HepG2 (cell line): Measurements from ENCODE around the gene PPP1R2C. TPM values are rescaled to one million over a fixed set of nuclear protein-coding genes. Genes with fewer than 3 reads are reported as not detected.

Experiments used
- ATAC-seq: fragments of 200-7000 bp; cut with Tn5 transposase; 3 replicates; pipeline ENCODE4 v1.9.1; 2020; ENCODE audit warnings: mild to moderate bottlenecking, moderate library complexity
- BruUV-seq: library from RNA; stranded (reverse); fragments of 400-500 nt; replicated peaks from 2 replicates; lab custom pipeline; 2021; lab: Mats Ljungman, UMichigan
- CTCF ChIA-PET: fragments of 300-600 bp; formaldehyde crosslinking; extraction: SDS; loops from one replicate; lab custom pipeline; 2021; ENCODE audit warnings: low total read pairs, inconsistent platforms, low intra/inter-chr PET ratio; lab: Yijun Ruan, JAX
- POLR2A ChIA-PET: fragments of 350-600 bp; sonication (Branson Sonifier 250); formaldehyde crosslinking; loops from one replicate; lab custom pipeline; 2020; ENCODE audit warnings: antibody characterized with exemption, inconsistent platforms; lab: Yijun Ruan, JAX
- DNase-seq: peaks from one replicate; pipeline ENCODE4 v3.0.0-alpha.2; 2015; ENCODE audit warnings: low spot score
- FAIRE-seq: peaks from 3 replicates; lab custom pipeline; 2011; peaks lifted over from hg19 to GRCh38; lab: Jason Lieb, UNC
- H2AFZ ChIP-seq: one replicate; pipeline ENCODE4 v1.6.1; 2011; ENCODE audit warnings: low read length, inconsistent platforms
- H3K27ac ChIP-seq: fragments of 300-600 bp; 3 replicates; pipeline ENCODE4 v1.8.0; 2011; ENCODE audit warnings: mixed run types, mild to moderate bottlenecking, mixed read lengths, low read length, inconsistent platforms; ENCODE audit not compliant: insufficient read depth; ENCODE audit errors: extremely low read length
- H3K27me3 ChIP-seq, 2 experiments: fragments of 200-600 bp in 1 of 2; 2 replicates in 1 of 2; 3 replicates in 1 of 2; pipeline versions ENCODE4 v1.6.0 to v1.8.0; 2011; ENCODE audit warnings: low read length in 2 of 2, mild to moderate bottlenecking in 2 of 2, moderate library complexity in 2 of 2, inconsistent platforms in 1 of 2; ENCODE audit not compliant: insufficient read depth in 2 of 2, control insufficient read depth in 1 of 2
- H3K36me3 ChIP-seq, 2 experiments: fragments of 200-600 bp in 1 of 2; replicated peaks in 1 of 2; 2 replicates in 1 of 2; 3 replicates in 1 of 2; pipeline versions ENCODE4 v1.5.1 to v1.8.0; 2011; ENCODE audit warnings: low read length in 2 of 2, inconsistent platforms in 1 of 2; ENCODE audit not compliant: insufficient read depth in 2 of 2, control insufficient read depth in 1 of 2
- H3K4me1 ChIP-seq: 2 replicates; pipeline ENCODE4 v1.5.1; 2012; ENCODE audit warnings: low read length, inconsistent platforms; ENCODE audit not compliant: insufficient read depth
- H3K4me2 ChIP-seq: 2 replicates; pipeline ENCODE4 v1.6.0; 2011; ENCODE audit warnings: low read depth, low read length, inconsistent platforms
- H3K4me3 ChIP-seq, 3 experiments: fragments of 200-600 bp in 1 of 3; sonication (generic), shearing (Covaris generic) in 1 of 3; replicated peaks in 1 of 3; 2 replicates each; pipeline ENCODE4 v1.5.1; 2011 to 2016; ENCODE audit warnings: low read length in 3 of 3, inconsistent platforms in 2 of 3, low read depth in 2 of 3, mild to moderate bottlenecking in 2 of 3, control low read depth in 1 of 3, mixed read lengths in 1 of 3; ENCODE audit not compliant: insufficient read depth in 1 of 3
- H3K79me2 ChIP-seq: one replicate; pipeline ENCODE4 v1.6.1; 2011; ENCODE audit warnings: low read length, inconsistent platforms; ENCODE audit not compliant: insufficient read depth
- H3K9ac ChIP-seq: 2 replicates; pipeline ENCODE4 v1.6.0; 2011; ENCODE audit warnings: mild to moderate bottlenecking, low read depth, low read length, inconsistent platforms; ENCODE audit not compliant: insufficient read depth
- H3K9me3 ChIP-seq: 2 replicates; pipeline ENCODE4 v1.5.1; 2012; ENCODE audit warnings: mild to moderate bottlenecking, low read length
- H4K20me1 ChIP-seq: 2 replicates; pipeline ENCODE4 v1.6.0; 2011; ENCODE audit warnings: inconsistent platforms, mild to moderate bottlenecking, low read length, moderate library complexity; ENCODE audit not compliant: insufficient read depth
- EEA1 ChIP-seq: sonication (generic); formaldehyde crosslinking; IDR thresholded peaks from 2 replicates; pipeline ENCODE4 v1.5.1; 2020; ENCODE audit warnings: mild to moderate bottlenecking, missing genetic modification reagents, borderline replicate concordance
- HNRNPK ChIP-seq: fragments of 200-400 bp; formaldehyde crosslinking; IDR thresholded peaks from 2 replicates; pipeline ENCODE4 v1.6.1; 2018; ENCODE audit warnings: low read length, low read depth, moderate library complexity, mild to moderate bottlenecking; ENCODE audit not compliant: poor library complexity, severe bottlenecking
- RAD21 ChIP-seq: fragments of 450-650 bp; formaldehyde crosslinking; IDR thresholded peaks from 2 replicates; pipeline ENCODE4 v1.5.0; 2020; ENCODE audit warnings: mild to moderate bottlenecking
- TCF12 ChIP-seq, 2 experiments: fragments of 450-650 bp in 1 of 2; sonication (generic) in 1 of 2; formaldehyde crosslinking in 1 of 2; IDR thresholded peaks; 2 replicates each; pipeline versions ENCODE4 v1.6.1 to v1.8.0; 2017 to 2022; ENCODE audit warnings: antibody characterized with exemption in 1 of 2, mild to moderate bottlenecking in 1 of 2, missing genetic modification reagents in 1 of 2, moderate library complexity in 1 of 2
- TGIF2 ChIP-seq: IDR thresholded peaks from 2 replicates; pipeline ENCODE4 v1.6.1; 2016; ENCODE audit warnings: control low read depth, missing compliant biosample characterization
- TMF1 ChIP-seq: sonication (generic); formaldehyde crosslinking; IDR thresholded peaks from 2 replicates; pipeline ENCODE4 v1.8.1; 2022; ENCODE audit warnings: low read depth, missing genetic modification reagents
- U2AF2 ChIP-seq: fragments of 200-400 bp; formaldehyde crosslinking; IDR thresholded peaks from 2 replicates; pipeline ENCODE4 v1.6.1; 2017; ENCODE audit warnings: low read depth, mild to moderate bottlenecking, low read length
- ZBTB42 ChIP-seq: sonication (generic); formaldehyde crosslinking; IDR thresholded peaks from 2 replicates; pipeline ENCODE4 v1.5.0; 2020; ENCODE audit warnings: mild to moderate bottlenecking, missing genetic modification reagents
- ZKSCAN8 ChIP-seq: IDR thresholded peaks from 2 replicates; pipeline ENCODE4 v1.6.1; 2016; ENCODE audit warnings: borderline replicate concordance, missing genetic modification reagents, missing compliant biosample characterization
- ZNF337 ChIP-seq: sonication (generic); formaldehyde crosslinking; IDR thresholded peaks from 2 replicates; pipeline ENCODE4 v1.5.1; 2020; ENCODE audit warnings: missing genetic modification reagents, low read depth, mild to moderate bottlenecking, borderline replicate concordance
- ZNF547 ChIP-seq: sonication (generic); formaldehyde crosslinking; IDR thresholded peaks from 2 replicates; pipeline ENCODE4 v1.5.1; 2020; ENCODE audit warnings: mild to moderate bottlenecking, missing genetic modification reagents
- WGBS: methylation state at CpG from one replicate; pipeline ENCODE4 v1.1.6; 2017; ENCODE audit warnings: low lambda C conversion rate; 5-methylcytosine and 5-hydroxymethylcytosine counted together
- in situ Hi-C: cut with HindIII; loops from 2 replicates; pipeline ENCODE4 v1.10.0; 2017; ENCODE audit warnings: low pct_unique_long_range_greater_than_20kb; ENCODE audit not compliant: extremely low pct_ligation_motif_present
- intact Hi-C: fragments of 100-400 bp; cut with micrococcal nuclease; formaldehyde crosslinking; loops from one replicate; pipeline ENCODE4 v1.10.0; 2022; ENCODE audit not compliant: unreplicated experiment
- polyA plus RNA-seq, 8 experiments: library from polyadenylated mRNA; depleted of rRNA in 3 of 8; stranded (reverse) in 7 of 8; unstranded in 1 of 8; fragments of >200 nt; fragmentation: Illumina TruSeq in 4 of 8; extraction: Trizol in 4 of 8; gene quantifications; 2 replicates each; pipeline versions ENCODE4 v1.2.1 to v1.2.3, GENCODE V29; 2011 to 2016; ENCODE audit warnings: low read depth in 4 of 8, missing spikeins in 1 of 8, mixed read lengths in 1 of 8; ENCODE audit not compliant: insufficient read depth in 1 of 8
- total RNA-seq, 5 experiments: library from RNA; depleted of rRNA; stranded (reverse); fragments of >200 nt; fragmentation: Illumina TruSeq; extraction: Trizol; gene quantifications; 2 replicates each; pipeline ENCODE4 v1.2.3, GENCODE V29; 2016; ENCODE audit warnings: low read depth in 1 of 5
- TF ChIP-seq, protein P1 (sequence below): IDR thresholded peaks from 2 replicates; pipeline ENCODE4 v1.6.1; 2016; ENCODE audit warnings: missing genetic modification reagents, missing compliant biosample characterization
- TF ChIP-seq, protein P2 (sequence below): IDR thresholded peaks from 2 replicates; pipeline ENCODE4 v1.6.1; 2018; ENCODE audit warnings: missing genetic modification reagents, mild to moderate bottlenecking, missing compliant biosample characterization
- TF ChIP-seq, protein P3 (sequence below): sonication (generic); formaldehyde crosslinking; IDR thresholded peaks from 2 replicates; pipeline ENCODE4 v1.5.0; 2020; ENCODE audit warnings: missing genetic modification reagents
- TF ChIP-seq, protein P4 (sequence below): IDR thresholded peaks from 2 replicates; pipeline ENCODE4 v1.6.1; 2016
- TF ChIP-seq, protein P5 (sequence below): sonication (generic); formaldehyde crosslinking; IDR thresholded peaks from 2 replicates; pipeline ENCODE4 v1.5.1; 2020; ENCODE audit warnings: missing genetic modification reagents, mild to moderate bottlenecking, borderline replicate concordance

Gene PPP1R2C
- total and polyA plus RNA-seq, 2 of the 13 experiments (the other 11 are each of a cell fraction or from before 2014, with no cell fraction given): not detected

DNA sequence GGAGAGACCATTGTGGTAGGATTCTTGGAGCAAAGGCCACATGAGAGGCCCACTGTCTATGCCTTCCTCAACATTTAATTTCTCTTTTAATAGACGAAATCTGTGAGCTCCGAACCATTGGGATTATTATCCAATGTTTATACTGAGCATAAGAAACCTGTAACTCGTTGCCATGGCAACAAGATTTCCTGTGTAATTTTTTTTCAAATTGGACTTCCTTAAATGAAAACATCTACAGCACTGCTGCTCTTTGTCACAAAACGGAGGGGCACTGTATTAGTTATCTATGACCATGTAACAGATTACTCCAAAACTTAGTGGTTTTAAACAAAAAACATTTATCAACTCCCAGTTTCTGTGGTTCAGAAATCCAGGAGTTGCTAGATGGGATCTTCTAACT lies 38.7 kb downstream of the PPP1R2C start:
- Histone ChIP-seq H3K27me3 (no peaks in the 10 kb centered on the region), H3K9me3 (no peaks in the 10 kb centered on the region), H3K9ac (no peak overlapping the region), H4K20me1 (no peaks in the 10 kb centered on the region), H3K79me2 (no peaks in the 10 kb centered on the region), H3K27ac (no peak overlapping the region), H3K4me2 (no peak overlapping the region), H3K4me1 (no peaks in the 10 kb centered on the region), H3K4me3 (no peak overlapping the region), H3K36me3 (no peaks in the 10 kb centered on the region), H2AFZ (no peak overlapping the region)
- no peak for TF ChIP-seq ZNF337 (CRISPR knock-in tag)
- no peak for TF ChIP-seq TGIF2 (CRISPR knock-in tag)
- no peak for TF ChIP-seq RAD21
- ATAC-seq (no peak), FAIRE-seq (no peak), DNase-seq (no peak)
- in situ Hi-C loops (no loop called here), intact Hi-C loops (no loop called here)
- WGBS: 13% methylated on average over 4 of the region's 4 CpGs
- CTCF ChIA-PET: no interaction called here
- POLR2A ChIA-PET: no interaction called here
- BruUV-seq: no TSS peak

DNA sequence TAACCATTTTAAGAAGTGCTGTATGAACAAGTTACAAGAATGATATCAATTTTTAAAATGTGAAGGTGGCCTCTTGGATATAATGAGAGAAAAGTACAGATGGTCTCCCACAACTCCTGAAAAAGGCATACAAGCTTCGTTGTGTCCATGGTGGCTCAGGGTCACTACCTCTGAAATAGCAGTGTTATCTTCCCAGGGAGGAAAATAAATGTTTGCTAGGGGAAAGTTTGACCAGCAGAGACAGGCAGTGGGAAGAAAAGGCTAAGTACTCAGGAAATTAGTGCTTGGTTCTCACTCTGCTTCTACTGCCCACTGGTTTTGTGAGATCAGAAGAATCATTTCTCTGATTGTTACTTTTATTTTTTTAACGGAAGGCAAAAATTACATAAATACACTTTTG lies 39.4 kb downstream of the PPP1R2C start:
- Histone ChIP-seq H3K4me2 (no peak overlapping the region), H2AFZ (no peak overlapping the region), H3K36me3 (no peaks in the 10 kb centered on the region), H4K20me1 (no peaks in the 10 kb centered on the region), H3K4me1 (no peaks in the 10 kb centered on the region), H3K27me3 (no peaks in the 10 kb centered on the region), H3K9me3 (no peaks in the 10 kb centered on the region), H3K9ac (no peak overlapping the region), H3K4me3 (no peak overlapping the region), H3K79me2 (no peaks in the 10 kb centered on the region), H3K27ac (no peak overlapping the region)
- BruUV-seq: no TSS peak
- DNase-seq (no peak), ATAC-seq (no peak), FAIRE-seq (no peak)
- intact Hi-C loops (no loop called here), in situ Hi-C loops (no loop called here)
- POLR2A ChIA-PET: no interaction called here
- 45% methylated on average over 2 of the region's 2 CpGs for WGBS
- CTCF ChIA-PET: no interaction called here
- TF ChIP-seq, protein P1, sequence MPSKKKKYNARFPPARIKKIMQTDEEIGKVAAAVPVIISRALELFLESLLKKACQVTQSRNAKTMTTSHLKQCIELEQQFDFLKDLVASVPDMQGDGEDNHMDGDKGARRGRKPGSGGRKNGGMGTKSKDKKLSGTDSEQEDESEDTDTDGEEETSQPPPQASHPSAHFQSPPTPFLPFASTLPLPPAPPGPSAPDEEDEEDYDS (CRISPR knock-in tag): no peak
- TF ChIP-seq, protein P2, sequence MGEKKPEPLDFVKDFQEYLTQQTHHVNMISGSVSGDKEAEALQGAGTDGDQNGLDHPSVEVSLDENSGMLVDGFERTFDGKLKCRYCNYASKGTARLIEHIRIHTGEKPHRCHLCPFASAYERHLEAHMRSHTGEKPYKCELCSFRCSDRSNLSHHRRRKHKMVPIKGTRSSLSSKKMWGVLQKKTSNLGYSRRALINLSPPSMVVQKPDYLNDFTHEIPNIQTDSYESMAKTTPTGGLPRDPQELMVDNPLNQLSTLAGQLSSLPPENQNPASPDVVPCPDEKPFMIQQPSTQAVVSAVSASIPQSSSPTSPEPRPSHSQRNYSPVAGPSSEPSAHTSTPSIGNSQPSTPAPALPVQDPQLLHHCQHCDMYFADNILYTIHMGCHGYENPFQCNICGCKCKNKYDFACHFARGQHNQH (CRISPR knock-in tag): no peak
- TF ChIP-seq ZNF547 (CRISPR knock-in tag): no peak
- TF ChIP-seq TMF1 (CRISPR knock-in tag): no peak
- TF ChIP-seq, protein P3, sequence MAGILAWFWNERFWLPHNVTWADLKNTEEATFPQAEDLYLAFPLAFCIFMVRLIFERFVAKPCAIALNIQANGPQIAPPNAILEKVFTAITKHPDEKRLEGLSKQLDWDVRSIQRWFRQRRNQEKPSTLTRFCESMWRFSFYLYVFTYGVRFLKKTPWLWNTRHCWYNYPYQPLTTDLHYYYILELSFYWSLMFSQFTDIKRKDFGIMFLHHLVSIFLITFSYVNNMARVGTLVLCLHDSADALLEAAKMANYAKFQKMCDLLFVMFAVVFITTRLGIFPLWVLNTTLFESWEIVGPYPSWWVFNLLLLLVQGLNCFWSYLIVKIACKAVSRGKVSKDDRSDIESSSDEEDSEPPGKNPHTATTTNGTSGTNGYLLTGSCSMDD: no peak
- no peak for TF ChIP-seq ZBTB42 (CRISPR knock-in tag)
- TF ChIP-seq HNRNPK: no peak
- TF ChIP-seq, protein P4, sequence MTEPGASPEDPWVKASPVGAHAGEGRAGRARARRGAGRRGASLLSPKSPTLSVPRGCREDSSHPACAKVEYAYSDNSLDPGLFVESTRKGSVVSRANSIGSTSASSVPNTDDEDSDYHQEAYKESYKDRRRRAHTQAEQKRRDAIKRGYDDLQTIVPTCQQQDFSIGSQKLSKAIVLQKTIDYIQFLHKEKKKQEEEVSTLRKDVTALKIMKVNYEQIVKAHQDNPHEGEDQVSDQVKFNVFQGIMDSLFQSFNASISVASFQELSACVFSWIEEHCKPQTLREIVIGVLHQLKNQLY (CRISPR knock-in tag): no peak
- TF ChIP-seq EEA1 (CRISPR knock-in tag): no peak
- no peak for TF ChIP-seq U2AF2
- TF ChIP-seq, protein P5, sequence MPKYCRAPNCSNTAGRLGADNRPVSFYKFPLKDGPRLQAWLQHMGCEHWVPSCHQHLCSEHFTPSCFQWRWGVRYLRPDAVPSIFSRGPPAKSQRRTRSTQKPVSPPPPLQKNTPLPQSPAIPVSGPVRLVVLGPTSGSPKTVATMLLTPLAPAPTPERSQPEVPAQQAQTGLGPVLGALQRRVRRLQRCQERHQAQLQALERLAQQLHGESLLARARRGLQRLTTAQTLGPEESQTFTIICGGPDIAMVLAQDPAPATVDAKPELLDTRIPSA (CRISPR knock-in tag): no peak
- no peak for TF ChIP-seq ZKSCAN8 (CRISPR knock-in tag)
- no peak for TF ChIP-seq TCF12 (IDR thresholded peaks at IDR 0.05)
- TF ChIP-seq TCF12 (CRISPR knock-in tag; IDR thresholded peaks at IDR 0.05): no peak
